Peyer's patch (tissue), 4 donors: ENCODE measurements around the gene LRRC8E.

ENCODE experiments used
- POLR2A ChIP-seq, 2 donors: fragments of 450-650 bp; IDR thresholded peaks; one replicate each; pipeline ENCODE4 v1.5.1; 2017; ENCODE audit warnings: antibody characterized with exemption in 2 of 2, mild to moderate bottlenecking in 2 of 2, moderate library complexity in 2 of 2
- TF ChIP-seq, protein P1 (sequence below), 6 experiments: fragments of 450-650 bp in 4 of 6; fragments of 200-600 bp in 2 of 6; sonication (generic) in 1 of 6; IDR thresholded peaks; one replicate each; pipeline ENCODE4 v1.5.1; 2017 to 2019; ENCODE audit warnings: antibody characterized with exemption in 6 of 6, mild to moderate bottlenecking in 3 of 6, moderate library complexity in 1 of 6

DNA sequence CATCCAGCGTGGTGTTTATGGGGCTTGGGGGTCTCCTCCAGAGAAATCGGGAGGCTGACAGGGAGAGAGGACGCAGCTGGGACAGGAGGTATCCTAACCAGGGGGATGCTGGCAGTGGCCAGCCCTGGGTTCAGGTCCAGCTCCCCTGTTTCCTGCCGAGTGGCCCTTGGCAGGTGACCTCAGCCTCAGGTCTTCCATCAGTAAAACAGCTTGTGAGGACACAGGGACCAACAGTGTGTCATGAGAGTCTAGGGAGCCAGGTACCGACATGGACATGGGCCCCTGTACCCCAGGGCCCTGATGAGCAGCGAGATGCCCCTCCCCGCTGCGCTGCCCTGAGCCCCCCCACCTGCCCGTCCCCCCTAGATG lies 38.7 kb upstream of the LRRC8E start:
- TF ChIP-seq, protein P1, sequence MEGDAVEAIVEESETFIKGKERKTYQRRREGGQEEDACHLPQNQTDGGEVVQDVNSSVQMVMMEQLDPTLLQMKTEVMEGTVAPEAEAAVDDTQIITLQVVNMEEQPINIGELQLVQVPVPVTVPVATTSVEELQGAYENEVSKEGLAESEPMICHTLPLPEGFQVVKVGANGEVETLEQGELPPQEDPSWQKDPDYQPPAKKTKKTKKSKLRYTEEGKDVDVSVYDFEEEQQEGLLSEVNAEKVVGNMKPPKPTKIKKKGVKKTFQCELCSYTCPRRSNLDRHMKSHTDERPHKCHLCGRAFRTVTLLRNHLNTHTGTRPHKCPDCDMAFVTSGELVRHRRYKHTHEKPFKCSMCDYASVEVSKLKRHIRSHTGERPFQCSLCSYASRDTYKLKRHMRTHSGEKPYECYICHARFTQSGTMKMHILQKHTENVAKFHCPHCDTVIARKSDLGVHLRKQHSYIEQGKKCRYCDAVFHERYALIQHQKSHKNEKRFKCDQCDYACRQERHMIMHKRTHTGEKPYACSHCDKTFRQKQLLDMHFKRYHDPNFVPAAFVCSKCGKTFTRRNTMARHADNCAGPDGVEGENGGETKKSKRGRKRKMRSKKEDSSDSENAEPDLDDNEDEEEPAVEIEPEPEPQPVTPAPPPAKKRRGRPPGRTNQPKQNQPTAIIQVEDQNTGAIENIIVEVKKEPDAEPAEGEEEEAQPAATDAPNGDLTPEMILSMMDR (IDR thresholded peaks at IDR 0.05) = no peak
- no peak for TF ChIP-seq POLR2A (IDR thresholded peaks at IDR 0.05)
